ENCODE measurements around the gene EEPD1. TPM values are rescaled to one million over a fixed set of nuclear protein-coding genes. Genes with fewer than 3 reads are reported as not detected.

The EEPD1 gene
- polyA plus RNA-seq, 2 donors: 5.5 to 14.5 TPM

DNA sequence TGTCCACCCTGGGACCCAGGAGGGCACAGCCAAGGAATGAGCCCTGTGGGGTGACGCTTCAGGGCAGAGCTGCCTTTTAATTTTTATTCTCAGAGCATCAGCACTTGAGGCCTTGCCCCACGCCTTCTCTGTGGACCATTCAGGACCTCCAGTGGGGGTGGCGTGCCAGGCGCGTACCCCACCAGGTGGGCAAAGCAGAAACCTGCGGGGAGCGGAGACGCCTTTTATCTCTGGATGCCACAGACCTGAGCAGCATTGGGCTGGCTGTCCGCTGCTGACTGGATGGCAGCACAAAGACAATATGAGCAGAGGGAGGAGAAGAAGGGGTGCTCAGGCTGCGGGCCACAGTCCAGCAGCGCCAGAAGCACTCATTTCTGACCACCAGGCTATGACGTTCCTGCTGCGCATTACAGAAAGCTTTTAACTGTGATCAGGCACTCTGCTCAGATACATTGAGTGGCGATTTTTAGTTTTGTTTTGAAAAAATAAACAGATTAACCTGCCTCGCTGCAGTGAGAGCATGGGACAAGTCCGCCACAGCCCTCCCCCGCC is 146.2 kb downstream of the EEPD1 start:
- Histone ChIP-seq H3K4me3 (ENCODE audit: low read depth in 1 of 2, low read length in 2 of 2) (no peak overlapping the region), H3K27me3 (ENCODE audit: control insufficient read depth in 1 of 2, insufficient read depth in 2 of 2, low read length in 2 of 2) (no peaks in the 10 kb centered on the region), H3K36me3 (ENCODE audit: control insufficient read depth in 2 of 2, insufficient read depth in 2 of 2, low read length in 1 of 2) (no peaks in the 10 kb centered on the region), H3K9me3 (ENCODE audit: control insufficient read depth in 2 of 2, insufficient read depth in 1 of 2, low read depth in 1 of 2, low read length in 1 of 2) (no peaks in the 10 kb centered on the region), H3K4me1 (ENCODE audit: control insufficient read depth in 2 of 2, insufficient read depth in 2 of 2, low read length in 1 of 2) (peaks cover 5 to 12% of the 10 kb centered on the region in 2 donors), H3K27ac (ENCODE audit: low read depth in 2 of 2, low read length in 1 of 2) (no peak overlapping the region)
- WGBS, 2 donors: 93 to 95% methylated on average over 17 of the region's 17 CpGs

DNA sequence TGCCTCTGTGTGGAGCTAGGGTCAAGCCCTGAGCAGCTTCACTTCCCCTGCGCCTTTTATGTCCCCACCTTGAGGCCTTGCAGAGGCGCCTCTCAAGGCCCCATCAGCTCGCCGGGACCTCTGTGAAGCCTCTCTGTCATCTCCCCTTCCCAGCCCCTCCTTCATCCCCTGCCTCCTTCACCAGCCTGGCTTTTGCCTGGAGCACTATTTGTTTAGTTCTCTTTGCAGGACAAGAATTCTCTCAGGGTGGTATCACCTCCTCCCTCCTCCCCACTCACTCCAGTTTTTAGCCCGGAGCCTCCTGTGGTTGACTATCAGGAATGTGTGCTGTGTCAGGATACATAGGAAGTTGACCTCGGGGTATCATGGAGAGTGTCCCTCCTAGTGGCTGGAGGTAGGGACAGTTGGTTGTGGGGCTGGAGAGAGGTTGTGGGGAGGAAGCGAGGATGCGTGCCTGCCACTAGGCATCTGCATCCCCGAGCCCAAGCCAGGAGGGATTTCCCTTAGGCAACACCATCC is 146.8 kb downstream of the EEPD1 start:
- H3K4me3 ChIP-seq (ENCODE audit: low read depth in 1 of 2, low read length in 2 of 2): no peak overlapping the region
- WGBS, 2 donors: 87 to 92% methylated on average over 9 of the region's 9 CpGs
- no peaks in the 10 kb centered on the region for H3K27me3 ChIP-seq (ENCODE audit: control insufficient read depth in 1 of 2, insufficient read depth in 2 of 2, low read length in 2 of 2)
- H3K27ac ChIP-seq (ENCODE audit: low read depth in 2 of 2, low read length in 1 of 2): no peak overlapping the region
- H3K36me3 ChIP-seq (ENCODE audit: control insufficient read depth in 2 of 2, insufficient read depth in 2 of 2, low read length in 1 of 2): no peaks in the 10 kb centered on the region
- peaks cover 5 to 15% of the 10 kb centered on the region in 2 donors for H3K4me1 ChIP-seq (ENCODE audit: control insufficient read depth in 2 of 2, insufficient read depth in 2 of 2, low read length in 1 of 2)
- no peaks in the 10 kb centered on the region for H3K9me3 ChIP-seq (ENCODE audit: control insufficient read depth in 2 of 2, insufficient read depth in 1 of 2, low read depth in 1 of 2, low read length in 1 of 2)

DNA sequence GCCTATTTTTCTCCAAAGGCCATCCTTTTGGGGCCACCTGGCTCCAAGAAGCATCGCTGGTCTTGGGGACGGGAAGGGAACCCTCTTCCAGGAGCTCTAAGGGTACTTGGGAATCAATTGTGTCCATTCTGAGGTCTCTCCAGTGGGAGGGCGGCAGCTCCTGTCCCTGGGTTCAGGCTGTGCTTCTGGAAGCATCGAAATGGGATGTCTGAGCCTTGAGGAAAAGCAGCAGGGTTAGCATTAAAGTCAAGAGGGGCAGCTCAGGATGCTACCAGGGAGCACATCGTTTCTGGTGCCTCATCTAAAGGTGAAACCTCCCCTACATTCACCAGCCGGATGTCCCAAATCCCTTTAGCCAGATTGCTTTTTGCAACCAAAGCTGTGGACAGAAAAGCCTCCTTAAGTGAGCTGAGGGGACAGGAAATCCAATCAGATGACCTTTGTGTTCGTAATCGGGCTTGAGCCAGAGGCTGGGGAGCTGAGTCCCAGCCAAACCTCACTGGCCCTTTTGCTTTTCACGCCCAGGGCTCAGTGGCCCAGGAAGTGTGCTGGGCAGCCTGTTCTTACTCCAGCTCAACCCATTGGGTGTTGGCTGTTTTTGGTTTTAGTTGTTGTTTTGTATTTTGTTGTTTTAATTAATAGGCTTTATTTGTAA is 147.8 kb downstream of the EEPD1 start:
- Histone ChIP-seq H3K4me3 (ENCODE audit: low read depth in 1 of 2, low read length in 2 of 2) (no peak overlapping the region), H3K36me3 (ENCODE audit: control insufficient read depth in 2 of 2, insufficient read depth in 2 of 2, low read length in 1 of 2) (no peaks in the 10 kb centered on the region), H3K27me3 (ENCODE audit: control insufficient read depth in 1 of 2, insufficient read depth in 2 of 2, low read length in 2 of 2) (no peaks in the 10 kb centered on the region), H3K27ac (ENCODE audit: low read depth in 2 of 2, low read length in 1 of 2) (no peak overlapping the region), H3K9me3 (ENCODE audit: control insufficient read depth in 2 of 2, insufficient read depth in 1 of 2, low read depth in 1 of 2, low read length in 1 of 2) (no peaks in the 10 kb centered on the region), H3K4me1 (ENCODE audit: control insufficient read depth in 2 of 2, insufficient read depth in 2 of 2, low read length in 1 of 2) (peaks cover 5 to 18% of the 10 kb centered on the region in 2 donors)
- WGBS, 2 donors: 69 to 76% methylated on average over 9 of the region's 9 CpGs

DNA sequence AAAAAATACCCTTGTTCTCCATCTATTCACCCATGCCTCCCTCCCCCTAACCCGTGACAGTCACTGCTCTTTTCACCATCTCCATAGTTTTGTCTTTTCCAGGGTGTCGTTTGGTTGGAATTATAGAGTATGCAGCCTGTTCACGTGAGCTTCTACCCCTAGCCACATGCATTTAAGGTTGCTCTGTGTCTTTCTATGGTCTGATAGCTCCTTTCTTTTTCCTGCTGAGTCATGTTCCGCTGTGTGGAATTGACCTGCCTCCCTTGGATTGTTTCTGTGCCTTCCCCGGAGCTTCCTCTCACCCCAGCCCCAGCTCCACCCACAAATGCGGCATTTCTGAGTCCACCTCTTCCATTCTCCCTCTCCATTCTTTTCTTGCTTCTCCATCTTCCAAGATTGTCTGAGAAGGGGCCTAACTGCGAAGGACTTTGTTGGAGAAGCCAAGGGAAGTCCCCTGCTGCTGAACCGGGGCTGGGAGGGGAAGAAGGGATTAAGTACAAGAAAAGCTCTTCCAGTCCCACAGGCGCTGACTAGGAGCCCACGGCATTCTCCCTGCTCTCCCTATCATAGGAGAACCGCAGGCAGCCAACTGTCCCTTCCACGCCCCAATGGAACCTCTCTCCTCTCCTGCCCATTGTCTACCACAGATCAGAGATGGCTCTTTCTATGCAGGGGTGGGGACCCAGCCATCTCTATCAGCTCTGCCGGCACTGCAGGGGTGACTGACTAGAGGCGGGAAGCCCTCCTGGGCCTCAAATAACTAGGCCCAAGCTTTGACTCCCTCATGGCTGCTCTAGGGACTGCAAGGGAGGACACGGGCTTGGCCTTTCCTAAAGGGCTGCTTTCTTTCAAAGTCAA is 149.1 kb downstream of the EEPD1 start:
- no peaks in the 10 kb centered on the region for H3K27me3 ChIP-seq (ENCODE audit: control insufficient read depth in 1 of 2, insufficient read depth in 2 of 2, low read length in 2 of 2)
- no peak overlapping the region for H3K27ac ChIP-seq (ENCODE audit: low read depth in 2 of 2, low read length in 1 of 2)
- H3K4me3 ChIP-seq (ENCODE audit: low read depth in 1 of 2, low read length in 2 of 2): no peak overlapping the region
- no peaks in the 10 kb centered on the region for H3K9me3 ChIP-seq (ENCODE audit: control insufficient read depth in 2 of 2, insufficient read depth in 1 of 2, low read depth in 1 of 2, low read length in 1 of 2)
- peaks cover 5 to 18% of the 10 kb centered on the region in 2 donors for H3K4me1 ChIP-seq (ENCODE audit: control insufficient read depth in 2 of 2, insufficient read depth in 2 of 2, low read length in 1 of 2)
- WGBS, 2 donors: 62 to 73% methylated on average over 15 of the region's 15 CpGs
- H3K36me3 ChIP-seq (ENCODE audit: control insufficient read depth in 2 of 2, insufficient read depth in 2 of 2, low read length in 1 of 2): no peaks in the 10 kb centered on the region

DNA sequence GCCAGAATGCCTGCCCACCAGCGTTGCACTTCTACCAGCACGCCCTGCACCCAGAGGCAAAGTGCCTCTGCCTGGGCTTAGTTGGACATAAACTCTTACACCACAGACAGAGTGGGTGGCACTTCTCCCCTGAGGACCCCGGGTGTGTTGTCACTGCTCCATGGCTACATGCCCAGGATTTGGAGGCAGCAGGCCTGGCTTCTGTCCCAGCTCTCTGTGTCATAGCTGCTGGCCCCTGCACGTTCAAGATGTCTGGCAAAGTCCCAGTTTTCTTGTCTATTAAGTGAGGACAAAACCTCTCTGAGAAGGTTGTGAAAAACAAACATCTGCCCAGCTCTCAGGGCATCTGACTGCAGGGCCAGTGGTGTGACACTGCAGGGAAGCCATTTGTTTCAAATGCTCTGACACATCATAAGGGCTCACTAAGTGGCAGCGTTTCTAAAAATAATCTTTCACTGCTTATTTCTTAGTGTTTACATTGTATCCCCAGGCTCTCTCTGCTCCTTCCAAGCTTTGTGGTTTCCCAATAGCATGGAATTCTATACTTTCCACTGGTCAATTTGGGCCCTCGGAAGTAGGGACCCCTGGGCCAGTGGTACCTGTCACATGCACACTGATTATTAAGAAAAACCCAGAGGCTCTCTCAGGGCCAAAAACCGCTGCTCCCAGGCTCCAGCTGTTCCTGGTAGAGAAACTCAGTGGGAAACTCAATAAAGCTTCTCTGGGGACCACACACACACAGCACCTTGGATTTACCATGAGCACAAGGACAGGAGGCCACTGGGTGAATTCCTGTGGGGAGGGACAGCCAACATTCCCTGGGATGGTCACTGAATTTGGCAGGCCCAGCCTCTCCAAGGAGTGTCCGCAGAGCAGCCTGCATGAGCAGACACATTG is 150.4 kb downstream of the EEPD1 start:
- WGBS, 2 donors: 29 to 35% methylated on average over 8 of the region's 8 CpGs
- peaks cover 5 to 18% of the 10 kb centered on the region in 2 donors for H3K4me1 ChIP-seq (ENCODE audit: control insufficient read depth in 2 of 2, insufficient read depth in 2 of 2, low read length in 1 of 2)
- H3K9me3 ChIP-seq (ENCODE audit: control insufficient read depth in 2 of 2, insufficient read depth in 1 of 2, low read depth in 1 of 2, low read length in 1 of 2): no peaks in the 10 kb centered on the region

DNA sequence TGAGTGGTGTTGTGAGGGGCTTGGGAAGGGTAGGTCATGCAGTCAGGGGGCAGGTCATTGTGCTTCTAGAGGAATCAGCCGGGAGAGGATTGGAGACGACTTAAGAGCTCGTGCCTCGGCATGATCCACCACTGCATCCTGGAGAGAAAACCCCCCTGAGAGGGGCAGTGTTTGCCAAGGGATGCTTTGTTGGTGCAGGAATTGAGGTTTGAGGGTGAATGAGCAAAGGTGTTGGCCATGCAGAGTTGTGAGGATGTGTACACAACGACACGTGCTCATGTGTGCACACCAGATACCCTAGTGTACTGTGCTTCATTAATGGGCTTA is 151.0 kb downstream of the EEPD1 start:
- H3K27ac ChIP-seq (ENCODE audit: low read depth in 2 of 2, low read length in 1 of 2): peak overlapping the region; percentile 43 to 61
- H3K9me3 ChIP-seq (ENCODE audit: control insufficient read depth in 2 of 2, insufficient read depth in 1 of 2, low read depth in 1 of 2, low read length in 1 of 2): no peaks in the 10 kb centered on the region
- H3K27me3 ChIP-seq (ENCODE audit: control insufficient read depth in 1 of 2, insufficient read depth in 2 of 2, low read length in 2 of 2): no peaks in the 10 kb centered on the region
- no peak overlapping the region for H3K4me3 ChIP-seq (ENCODE audit: low read depth in 1 of 2, low read length in 2 of 2)
- 36 to 54% methylated on average over 6 of the region's 6 CpGs for WGBS, 2 donors
- H3K36me3 ChIP-seq (ENCODE audit: control insufficient read depth in 2 of 2, insufficient read depth in 2 of 2, low read length in 1 of 2): no peaks in the 10 kb centered on the region
- peaks cover 5 to 18% of the 10 kb centered on the region in 2 donors for H3K4me1 ChIP-seq (ENCODE audit: control insufficient read depth in 2 of 2, insufficient read depth in 2 of 2, low read length in 1 of 2)

More for the DNA sequence above, 150.4 kb downstream of the EEPD1 start:
- peak overlapping the region; percentile 43 to 67 for H3K27ac ChIP-seq (ENCODE audit: low read depth in 2 of 2, low read length in 1 of 2)
- no peaks in the 10 kb centered on the region for H3K27me3 ChIP-seq (ENCODE audit: control insufficient read depth in 1 of 2, insufficient read depth in 2 of 2, low read length in 2 of 2)
- H3K36me3 ChIP-seq (ENCODE audit: control insufficient read depth in 2 of 2, insufficient read depth in 2 of 2, low read length in 1 of 2): no peaks in the 10 kb centered on the region
- no peak overlapping the region for H3K4me3 ChIP-seq (ENCODE audit: low read depth in 1 of 2, low read length in 2 of 2)

DNA sequence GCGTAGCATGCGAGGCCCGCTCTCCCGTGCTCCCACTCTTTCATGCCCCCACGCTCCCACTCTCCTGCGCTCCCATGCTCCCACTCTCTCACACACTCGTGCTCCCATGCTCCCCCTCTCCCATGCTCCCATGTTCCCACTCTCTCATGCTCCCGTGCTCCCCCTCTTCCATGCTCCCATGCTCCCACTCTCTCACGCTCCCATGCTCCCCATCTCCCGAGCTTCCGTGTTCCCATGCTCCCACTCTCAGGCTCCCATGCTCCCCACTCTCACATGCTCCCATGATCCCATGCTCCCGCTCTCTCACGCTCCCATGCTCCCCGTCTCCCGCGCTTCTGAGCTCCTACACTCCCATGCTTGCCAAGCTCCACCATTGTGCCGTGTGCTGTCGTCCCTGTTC is 152.2 kb downstream of the EEPD1 start:
- no peaks in the 10 kb centered on the region for H3K36me3 ChIP-seq (ENCODE audit: control insufficient read depth in 2 of 2, insufficient read depth in 2 of 2, low read length in 1 of 2)
- H3K27me3 ChIP-seq (ENCODE audit: control insufficient read depth in 1 of 2, insufficient read depth in 2 of 2, low read length in 2 of 2): no peaks in the 10 kb centered on the region
- H3K4me3 ChIP-seq (ENCODE audit: low read depth in 1 of 2, low read length in 2 of 2): no peak overlapping the region
- 97 to 98% methylated on average over 18 of the region's 18 CpGs for WGBS, 2 donors
- no peak overlapping the region for H3K27ac ChIP-seq (ENCODE audit: low read depth in 2 of 2, low read length in 1 of 2)
- H3K9me3 ChIP-seq (ENCODE audit: control insufficient read depth in 2 of 2, insufficient read depth in 1 of 2, low read depth in 1 of 2, low read length in 1 of 2): no peaks in the 10 kb centered on the region
- peaks cover 5 to 18% of the 10 kb centered on the region in 2 donors for H3K4me1 ChIP-seq (ENCODE audit: control insufficient read depth in 2 of 2, insufficient read depth in 2 of 2, low read length in 1 of 2)

DNA sequence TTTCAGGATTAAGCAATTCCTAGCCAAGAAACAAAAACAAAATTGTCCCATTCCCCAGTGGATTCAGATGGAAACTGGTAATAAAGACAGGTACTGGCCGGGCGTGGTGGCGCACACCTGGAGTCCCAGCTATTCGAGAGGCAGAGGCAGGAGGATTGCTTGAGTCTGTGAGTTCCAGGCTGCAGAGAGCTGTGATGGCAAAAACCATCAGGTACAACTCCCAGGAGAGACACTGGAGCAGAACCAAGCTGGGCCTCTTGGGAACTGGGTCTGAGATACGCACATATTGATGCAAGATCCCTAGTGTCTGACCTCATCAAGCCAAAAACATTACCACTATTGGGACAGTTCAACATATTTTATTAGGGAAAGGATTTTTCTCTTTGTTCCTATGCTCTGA is 152.6 kb downstream of the EEPD1 start:
- H3K27ac ChIP-seq (ENCODE audit: low read depth in 2 of 2, low read length in 1 of 2): no peak overlapping the region
- no peaks in the 10 kb centered on the region for H3K36me3 ChIP-seq (ENCODE audit: control insufficient read depth in 2 of 2, insufficient read depth in 2 of 2, low read length in 1 of 2)
- H3K4me1 ChIP-seq (ENCODE audit: control insufficient read depth in 2 of 2, insufficient read depth in 2 of 2, low read length in 1 of 2): peaks cover 5 to 18% of the 10 kb centered on the region in 2 donors
- WGBS, 2 donors: 95 to 97% methylated on average over 5 of the region's 5 CpGs
- H3K4me3 ChIP-seq (ENCODE audit: low read depth in 1 of 2, low read length in 2 of 2): no peak overlapping the region
- no peaks in the 10 kb centered on the region for H3K9me3 ChIP-seq (ENCODE audit: control insufficient read depth in 2 of 2, insufficient read depth in 1 of 2, low read depth in 1 of 2, low read length in 1 of 2)
- no peaks in the 10 kb centered on the region for H3K27me3 ChIP-seq (ENCODE audit: control insufficient read depth in 1 of 2, insufficient read depth in 2 of 2, low read length in 2 of 2)

DNA sequence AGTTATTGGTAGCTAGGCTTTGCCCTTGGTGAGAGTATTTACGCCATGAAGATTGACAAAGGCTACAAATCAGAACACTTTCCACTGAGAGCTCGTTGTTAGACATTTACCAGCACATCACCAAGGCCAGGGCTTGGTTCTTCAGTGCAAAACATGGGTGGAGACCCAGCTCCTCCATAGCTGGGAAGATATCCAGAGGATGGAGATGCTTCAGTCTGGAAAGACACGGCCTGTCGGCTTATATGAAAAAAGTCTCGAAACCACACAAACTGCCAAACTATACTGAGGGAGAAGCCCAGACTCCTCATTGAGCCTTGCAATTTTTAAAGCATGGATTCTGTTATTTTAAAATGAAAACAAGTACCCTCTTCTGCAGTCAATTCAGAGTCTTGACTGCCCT is 153.2 kb downstream of the EEPD1 start:
- Histone ChIP-seq H3K9me3 (ENCODE audit: control insufficient read depth in 2 of 2, insufficient read depth in 1 of 2, low read depth in 1 of 2, low read length in 1 of 2) (no peaks in the 10 kb centered on the region), H3K4me3 (ENCODE audit: low read depth in 1 of 2, low read length in 2 of 2) (no peak overlapping the region), H3K27me3 (ENCODE audit: control insufficient read depth in 1 of 2, insufficient read depth in 2 of 2, low read length in 2 of 2) (no peaks in the 10 kb centered on the region), H3K4me1 (ENCODE audit: control insufficient read depth in 2 of 2, insufficient read depth in 2 of 2, low read length in 1 of 2) (peaks cover 5 to 18% of the 10 kb centered on the region in 2 donors), H3K36me3 (ENCODE audit: control insufficient read depth in 2 of 2, insufficient read depth in 2 of 2, low read length in 1 of 2) (no peaks in the 10 kb centered on the region), H3K27ac (ENCODE audit: low read depth in 2 of 2, low read length in 1 of 2) (no peak overlapping the region)
- WGBS, 2 donors: 86 to 88% methylated on average over 5 of the region's 5 CpGs
